GM19452 (cell line): ENCODE measurements around the gene CYLD.
A peak's percentile ranks its signal among the peaks of the same experiment; 100 is the strongest.

Experiments used
- ATAC-seq: cut with Tn5 transposase; IDR thresholded peaks from one replicate; pipeline ENCODE4 v1.9.1; 2021; ENCODE audit not compliant: unreplicated experiment

The CYLD gene

DNA sequence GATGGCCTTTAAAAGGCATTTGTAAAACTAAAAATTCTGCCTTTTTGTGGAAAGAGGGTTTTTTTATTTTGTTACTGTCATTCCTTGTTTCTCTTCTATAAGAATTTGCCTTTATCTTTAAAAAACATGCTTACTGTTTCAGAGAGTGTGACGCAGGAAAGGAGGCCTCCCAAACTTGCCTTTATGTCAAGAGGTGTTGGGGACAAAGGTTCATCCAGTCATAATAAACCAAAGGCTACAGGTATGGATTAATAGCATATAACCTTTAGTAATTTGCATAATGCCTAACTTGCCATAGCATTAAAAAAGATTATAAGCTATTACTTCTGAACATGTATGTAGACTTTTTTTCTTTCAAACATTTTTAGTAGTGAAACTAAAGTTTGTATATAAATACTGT lies 34.2 kb downstream of the CYLD start:
- ATAC-seq: no peak

DNA sequence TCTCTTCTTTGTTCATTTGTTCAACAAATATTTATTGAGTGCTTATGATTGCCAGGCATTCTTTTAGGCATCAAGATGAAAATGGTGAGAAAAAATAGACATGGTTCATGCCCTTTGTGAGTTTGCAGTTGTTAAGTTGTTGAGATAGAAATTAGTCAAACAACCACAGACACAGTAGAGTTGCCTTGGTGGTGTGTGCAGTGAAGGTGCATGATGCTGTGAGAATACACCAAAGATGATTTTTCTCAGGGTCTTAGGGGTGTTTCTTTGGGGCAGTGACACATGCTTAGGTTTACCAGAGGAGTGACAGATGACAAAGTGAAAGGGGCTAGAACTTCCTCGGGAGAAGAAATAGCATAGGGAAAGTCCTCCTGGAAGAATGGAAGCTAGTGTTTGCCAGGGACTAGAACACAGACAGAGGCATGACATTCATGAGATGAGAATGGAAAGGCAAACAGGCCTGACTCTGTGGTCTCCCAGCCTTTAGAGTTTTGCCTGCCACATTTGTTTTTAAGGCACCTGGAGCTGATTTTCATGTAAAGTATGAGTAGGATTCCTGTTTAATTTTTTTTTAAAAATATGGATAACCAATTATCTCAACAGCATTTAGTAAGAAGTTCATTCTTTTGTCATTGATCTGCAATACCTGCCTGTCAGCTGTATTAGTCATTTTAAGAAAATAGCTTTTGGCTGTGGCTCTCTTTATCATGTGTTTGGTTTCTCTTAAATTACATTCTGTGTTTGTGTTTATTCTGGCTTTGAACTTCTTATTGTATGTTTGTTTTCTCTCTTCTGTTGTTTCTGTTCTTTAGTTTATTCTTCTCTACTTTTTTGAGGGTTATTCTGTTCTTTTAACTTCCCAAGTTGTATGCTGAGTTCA lies 36.6 kb downstream of the CYLD start:
- ATAC-seq: no peak

DNA sequence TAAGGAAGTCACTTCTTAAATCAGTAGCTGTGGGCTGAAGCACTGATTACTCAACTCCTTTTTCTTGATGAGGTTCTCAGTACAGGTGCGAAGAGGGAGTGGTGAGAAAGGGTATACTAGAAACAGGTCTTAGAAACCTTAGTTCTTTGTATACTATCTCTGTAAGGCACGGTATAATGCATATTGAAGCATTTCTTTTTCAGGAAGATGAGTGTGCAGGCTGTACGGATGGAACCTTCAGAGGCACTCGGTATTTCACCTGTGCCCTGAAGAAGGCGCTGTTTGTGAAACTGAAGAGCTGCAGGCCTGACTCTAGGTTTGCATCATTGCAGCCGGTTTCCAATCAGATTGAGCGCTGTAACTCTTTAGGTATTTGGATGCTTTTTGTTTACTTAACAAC lies 39.2 kb downstream of the CYLD start:
- ATAC-seq: no peak

DNA sequence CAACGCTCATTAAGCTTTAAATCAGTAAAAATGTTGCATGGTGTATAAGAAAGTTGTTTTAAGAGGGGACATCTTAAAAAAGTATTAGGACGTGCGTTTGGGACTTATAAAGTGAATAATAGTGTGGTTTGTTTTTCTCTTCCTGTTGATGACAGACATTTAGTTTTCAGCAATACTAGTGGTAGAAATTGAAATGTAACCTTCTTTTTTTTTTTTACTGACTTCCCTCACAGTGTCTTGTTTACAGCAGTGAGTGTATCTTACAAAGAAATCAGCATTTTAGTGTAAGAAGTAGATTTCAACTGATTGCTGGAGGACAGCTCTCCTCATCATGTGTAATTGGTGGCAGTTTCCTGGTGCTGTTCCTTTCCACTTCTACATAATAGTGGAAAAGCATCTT lies 39.6 kb downstream of the CYLD start:
- no peak for ATAC-seq

DNA sequence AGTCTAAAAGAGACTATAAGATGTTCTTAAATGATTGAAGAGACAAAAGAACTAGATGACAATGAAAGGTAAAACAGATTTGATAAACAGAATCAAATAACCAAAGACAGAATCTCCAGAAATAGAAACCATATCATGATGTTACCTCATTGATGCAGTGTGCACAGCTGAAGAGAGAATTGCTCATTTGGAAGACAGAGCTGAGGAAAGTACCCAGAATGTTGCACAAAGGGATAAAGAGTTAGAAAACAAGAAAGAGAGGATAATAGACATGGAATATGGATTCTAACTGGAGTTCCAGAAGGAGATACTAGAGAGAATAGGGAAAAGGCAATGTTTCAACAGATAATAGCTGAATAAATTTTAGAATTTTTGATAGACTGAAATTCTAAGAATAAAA lies 47.9 kb downstream of the CYLD start:
- no peak for ATAC-seq

DNA sequence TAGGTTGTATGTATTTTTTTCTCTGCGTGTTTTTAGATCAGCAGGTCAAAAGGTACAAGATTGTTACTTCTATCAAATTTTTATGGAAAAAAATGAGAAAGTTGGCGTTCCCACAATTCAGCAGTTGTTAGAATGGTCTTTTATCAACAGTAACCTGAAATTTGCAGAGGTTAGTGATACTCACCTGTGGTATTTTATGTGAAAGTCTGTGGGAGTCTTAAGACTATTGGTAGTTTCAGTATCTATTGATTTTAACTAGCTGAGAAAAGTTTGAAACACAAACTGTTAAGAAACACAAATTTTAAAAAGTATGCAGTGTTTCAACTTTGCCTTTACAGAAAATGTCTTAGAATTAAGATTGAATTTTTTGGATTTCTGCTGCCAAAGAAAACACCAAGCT lies 49.6 kb downstream of the CYLD start:
- no peak for ATAC-seq

DNA sequence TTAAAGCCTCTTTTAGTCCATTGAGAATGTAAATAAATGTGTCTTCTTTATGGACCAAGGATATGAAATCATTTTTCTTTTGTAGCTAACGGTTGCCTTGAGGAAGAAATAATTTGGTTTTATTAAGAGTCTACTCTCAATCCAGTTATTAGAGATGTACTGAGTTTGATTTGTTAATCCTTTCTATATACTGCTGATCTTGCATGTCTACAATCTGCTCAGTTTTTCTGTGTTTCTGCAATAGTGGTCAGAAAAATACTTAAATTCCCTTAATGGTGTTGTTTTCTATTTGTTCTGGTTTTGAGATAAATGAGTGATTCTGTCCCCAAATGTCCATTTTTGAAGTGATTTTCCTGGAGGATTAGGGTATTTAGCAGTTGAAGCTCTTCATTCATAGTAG lies 54.9 kb downstream of the CYLD start:
- no peak for ATAC-seq

DNA sequence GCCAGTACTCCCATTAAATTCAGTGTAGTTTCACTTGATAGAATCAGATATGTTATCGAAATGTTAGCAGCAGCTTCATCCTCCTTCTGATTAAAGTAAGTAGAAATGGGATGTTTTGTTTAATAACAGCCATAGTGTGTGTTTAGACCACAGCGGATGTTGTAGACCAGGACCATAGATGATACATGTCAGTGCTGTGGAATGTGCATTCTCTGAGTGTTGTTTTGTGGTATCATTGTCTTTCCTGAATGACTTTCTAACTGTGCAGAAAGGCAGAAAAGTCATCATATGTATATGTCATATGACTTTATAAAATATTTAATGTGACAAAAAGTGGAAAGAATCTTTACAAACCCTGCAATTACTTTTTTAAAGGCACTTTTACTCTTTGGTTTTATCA lies 55.6 kb downstream of the CYLD start:
- no peak for ATAC-seq

DNA sequence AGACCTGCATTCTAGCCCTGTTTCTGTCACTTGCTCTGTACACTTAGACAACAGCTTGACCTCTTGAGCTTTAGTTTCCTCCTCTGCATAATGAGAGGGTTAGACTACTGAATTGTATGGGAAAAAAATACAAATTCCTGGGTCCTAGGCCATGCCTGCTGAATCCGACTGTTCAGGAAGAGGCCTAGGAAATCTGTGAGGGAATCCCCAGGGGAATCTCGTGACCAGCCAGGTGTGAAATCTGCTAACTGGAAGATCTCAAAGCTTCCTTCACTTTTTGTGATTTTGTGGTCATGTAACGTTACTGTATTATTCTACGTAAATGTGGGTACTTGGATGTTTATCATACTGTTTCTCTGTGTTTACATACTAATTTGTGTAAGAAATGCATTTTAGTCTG lies 58.2 kb downstream of the CYLD start:
- ATAC-seq: no peak

DNA sequence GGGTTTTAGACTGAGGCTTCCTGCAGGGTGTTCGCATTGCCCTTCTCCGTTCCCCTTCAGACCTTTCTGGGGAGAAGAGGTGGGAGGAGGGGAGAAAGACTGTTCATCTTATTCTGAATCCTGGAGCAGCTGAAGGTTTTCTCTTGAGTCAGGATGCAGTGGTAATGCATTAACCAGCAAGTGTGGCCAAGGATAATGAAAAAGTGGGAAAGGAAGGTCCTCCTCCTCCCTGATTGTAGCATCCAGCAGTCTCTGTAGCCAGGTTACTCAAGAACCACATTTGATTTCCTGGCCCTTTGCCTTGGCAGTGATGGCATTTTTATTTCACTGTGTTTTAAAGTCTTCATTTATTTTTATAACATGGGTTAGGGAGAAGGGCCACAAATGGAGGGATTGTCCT lies 59.1 kb downstream of the CYLD start:
- no peak for ATAC-seq

DNA sequence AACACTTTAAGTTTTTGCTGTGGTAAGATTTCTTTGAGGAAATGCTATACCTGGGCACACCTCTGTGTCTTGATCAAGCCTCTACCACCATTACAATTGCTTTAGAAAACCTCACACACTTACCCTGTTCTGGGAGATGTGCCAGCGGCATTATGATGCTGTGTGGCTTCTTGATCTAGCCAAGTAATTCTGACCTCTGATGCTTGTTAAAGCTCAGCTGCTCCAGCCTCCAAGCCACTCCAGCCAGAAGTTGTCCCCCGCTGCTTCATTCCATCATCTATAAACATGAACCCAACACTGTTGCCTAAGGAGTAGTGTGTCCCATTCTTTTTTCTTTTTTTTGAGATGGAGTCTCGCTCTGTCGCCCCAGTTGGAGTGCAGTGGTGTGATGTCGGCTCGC lies 60.1 kb downstream of the CYLD start:
- no peak for ATAC-seq

DNA sequence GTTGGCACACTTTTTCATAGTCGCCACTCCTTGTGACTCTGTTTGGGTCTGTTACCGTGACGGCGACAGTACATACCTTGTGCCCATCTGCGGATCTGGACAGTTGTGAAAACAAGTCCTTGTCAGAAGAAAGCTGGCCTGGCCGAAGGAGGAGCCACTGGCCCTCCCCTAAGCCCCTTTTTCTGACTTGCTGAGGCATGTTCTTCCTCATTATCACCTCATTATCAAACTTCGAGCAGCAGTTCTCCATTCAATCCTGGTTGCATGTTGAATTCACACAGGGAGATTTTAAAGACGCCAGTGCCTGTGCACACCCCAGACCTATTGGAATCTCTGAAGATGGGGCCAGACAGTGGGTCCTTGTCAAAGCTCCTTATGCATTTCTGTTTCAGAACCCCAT lies 61.1 kb downstream of the CYLD start:
- ATAC-seq: no peak

DNA sequence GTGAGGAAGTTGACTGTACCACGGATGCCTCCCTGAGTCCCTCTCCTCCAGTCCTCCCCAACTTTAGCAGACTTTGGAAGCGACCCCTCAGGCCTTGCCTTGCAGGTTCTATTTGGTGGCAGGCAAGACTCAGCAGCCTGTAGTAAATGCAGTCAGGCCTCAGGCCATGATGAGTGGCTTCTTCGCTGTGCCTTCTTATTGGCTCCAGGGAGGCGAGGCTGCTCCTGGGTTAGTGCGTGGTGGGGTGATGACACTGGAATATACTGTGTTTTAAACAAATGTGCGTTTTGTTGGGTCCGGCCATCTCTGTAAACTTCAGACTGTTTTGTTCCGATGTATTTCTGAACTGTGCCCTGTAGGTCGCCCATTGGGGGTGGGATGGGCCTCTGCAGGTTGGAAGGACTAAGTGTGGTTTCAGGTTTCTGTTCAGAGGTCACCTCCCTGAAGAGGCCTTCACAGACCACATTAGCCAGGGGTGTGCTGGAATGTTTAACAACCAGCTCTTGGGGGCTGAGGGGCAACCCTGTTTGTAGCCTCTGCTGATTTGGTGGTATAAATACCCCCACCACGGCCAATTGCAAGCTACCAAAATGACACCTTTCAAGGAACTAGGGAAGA lies 62.5 kb downstream of the CYLD start:
- ATAC-seq: no peak

DNA sequence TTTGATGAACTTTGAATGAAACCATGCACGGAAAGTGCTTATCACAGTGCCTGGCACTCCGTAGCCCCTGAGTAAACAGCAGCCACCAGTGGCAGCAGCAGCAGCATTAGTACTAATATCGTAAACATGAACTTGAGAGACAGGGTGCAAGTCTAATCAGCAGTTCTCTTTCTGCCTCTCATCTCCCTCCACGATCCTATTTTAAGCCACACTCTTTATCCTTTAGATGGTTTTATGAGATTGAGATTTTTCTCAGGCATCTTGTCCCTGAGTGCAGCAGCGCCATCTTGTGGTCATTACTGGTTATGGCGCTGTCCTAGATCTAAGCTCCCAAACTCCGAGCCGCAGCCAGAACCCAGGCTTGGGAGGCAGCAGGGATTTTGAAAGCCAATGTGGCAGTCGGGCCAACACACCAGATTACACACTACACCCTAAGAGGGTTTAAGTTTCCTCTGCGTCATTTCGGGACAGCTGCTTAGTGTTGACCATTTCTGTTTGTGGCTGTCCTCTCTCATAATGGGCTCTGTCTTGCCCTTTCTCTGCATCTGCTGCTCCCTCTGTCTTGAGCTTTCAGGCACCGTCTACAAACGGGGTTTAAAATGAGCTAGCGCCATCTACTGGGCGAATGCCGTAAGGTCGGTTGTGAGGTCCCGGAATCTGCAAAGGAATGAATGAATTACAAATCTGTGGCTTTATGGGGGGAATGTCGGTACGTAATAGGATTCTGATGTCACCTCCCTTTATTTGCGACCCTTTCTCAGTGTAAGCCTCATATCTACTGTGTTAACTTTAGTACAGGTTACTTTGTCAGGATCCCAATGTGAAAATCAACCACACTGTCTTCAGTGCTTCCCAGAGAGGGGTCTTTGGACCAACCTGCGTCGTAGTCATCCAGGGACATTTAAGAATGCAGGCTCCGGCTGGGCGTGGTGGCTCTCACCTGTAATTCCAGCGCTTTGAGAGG lies 64.5 kb downstream of the CYLD start:
- peak; percentile 89 for ATAC-seq

DNA sequence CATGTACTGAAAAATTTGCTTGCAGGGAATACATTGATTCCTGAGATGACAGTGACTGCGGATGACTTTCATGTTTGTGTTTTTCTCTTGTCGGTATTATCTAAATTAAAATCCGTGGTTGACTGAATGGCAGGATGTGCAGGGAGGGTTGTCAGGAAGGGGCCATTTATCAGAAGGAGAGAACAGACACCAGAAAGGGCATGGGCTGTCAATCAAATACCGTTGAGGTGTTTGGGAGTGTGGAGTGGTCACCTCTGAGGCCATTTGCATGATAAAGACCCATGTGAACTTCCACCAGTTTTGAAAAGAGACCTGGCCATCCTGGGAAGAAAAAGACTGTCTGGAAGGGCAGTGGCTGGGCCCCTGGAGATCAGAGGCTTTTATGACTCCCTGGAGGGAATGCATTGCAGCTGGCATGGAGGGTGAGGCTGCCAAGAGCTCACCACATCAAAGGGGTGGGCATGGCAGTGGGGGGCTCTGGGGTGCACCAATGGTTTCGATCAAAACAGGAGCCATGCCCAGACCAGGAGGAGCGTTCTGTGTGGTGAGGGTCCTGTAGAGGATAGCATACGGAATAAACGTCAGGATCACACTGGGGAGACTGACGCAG lies 67.1 kb downstream of the CYLD start:
- no peak for ATAC-seq

DNA sequence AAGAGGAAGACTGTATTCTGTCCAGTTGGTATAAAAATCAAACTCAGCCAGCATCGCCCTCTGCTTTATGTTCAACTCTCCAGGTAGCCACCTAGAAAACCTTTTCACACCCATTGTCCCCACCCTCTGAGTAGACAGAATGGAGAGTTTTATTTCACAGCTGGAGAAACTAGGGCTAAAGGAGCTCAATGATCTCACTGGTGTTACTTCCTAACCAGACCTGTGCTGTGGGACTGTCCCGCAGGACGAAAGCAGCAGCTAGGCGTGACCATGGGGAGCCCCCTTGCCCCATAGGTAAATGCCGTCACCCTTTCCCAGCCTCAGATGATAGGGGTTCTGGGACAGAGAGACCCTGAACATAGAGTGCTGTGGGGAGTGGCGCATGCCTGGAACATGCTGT lies 67.7 kb downstream of the CYLD start:
- peak; percentile 40 for ATAC-seq

DNA sequence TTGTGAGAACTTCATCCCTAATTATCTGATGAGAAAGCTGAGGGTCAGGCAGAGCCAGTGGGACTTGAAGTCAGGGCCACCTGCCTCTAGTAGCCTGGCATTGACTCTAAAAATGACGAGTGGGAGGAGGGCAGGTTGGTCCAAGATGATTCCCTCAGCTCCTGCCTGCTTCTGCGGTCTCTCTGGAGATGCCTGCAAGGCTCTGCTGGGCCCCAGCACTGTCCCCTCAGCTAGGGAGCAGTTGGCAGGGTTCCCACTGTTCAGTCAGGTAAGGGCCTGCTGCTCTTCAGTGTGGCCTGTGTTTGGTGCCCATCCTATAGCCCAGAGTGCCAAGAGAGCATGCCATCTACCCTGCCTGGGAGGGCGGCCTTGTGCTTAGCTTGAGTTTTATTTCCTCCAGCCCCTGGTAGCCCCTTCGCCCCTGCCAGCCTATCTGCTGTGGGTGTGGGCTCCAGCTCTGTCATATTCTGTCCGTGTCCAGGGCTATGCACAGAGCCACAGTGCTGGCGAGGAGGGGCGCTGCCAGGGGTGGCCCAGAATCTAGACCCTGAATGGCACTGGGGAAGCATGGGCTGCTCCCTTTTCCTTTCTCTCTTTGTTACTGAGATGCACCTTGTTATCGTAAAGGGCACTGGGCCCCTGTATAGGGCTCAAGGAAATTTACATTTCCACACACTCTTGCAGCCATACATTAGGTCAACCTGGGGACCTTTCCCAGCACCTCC lies 68.5 kb downstream of the CYLD start:
- ATAC-seq: no peak

DNA sequence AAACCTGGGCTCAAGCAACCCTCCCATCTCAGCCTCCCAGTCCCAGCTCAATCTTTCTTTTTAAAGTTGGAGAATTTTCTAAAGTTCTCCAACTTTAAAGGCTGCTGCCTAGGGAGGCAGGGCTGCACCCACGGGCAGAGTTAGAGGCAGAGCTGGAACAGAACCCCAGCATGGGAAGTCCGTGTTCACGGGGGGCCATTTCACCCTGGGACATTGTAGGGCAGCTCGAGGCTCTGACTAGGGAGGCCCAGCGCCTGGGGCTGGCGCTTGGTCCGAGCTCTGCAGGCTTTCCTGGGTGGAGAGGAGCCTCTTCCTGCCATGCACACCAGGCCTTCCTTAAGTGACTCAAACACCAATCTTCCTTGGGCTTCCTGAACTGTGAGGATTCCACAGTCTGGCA lies 70.2 kb downstream of the CYLD start:
- ATAC-seq: no peak

DNA sequence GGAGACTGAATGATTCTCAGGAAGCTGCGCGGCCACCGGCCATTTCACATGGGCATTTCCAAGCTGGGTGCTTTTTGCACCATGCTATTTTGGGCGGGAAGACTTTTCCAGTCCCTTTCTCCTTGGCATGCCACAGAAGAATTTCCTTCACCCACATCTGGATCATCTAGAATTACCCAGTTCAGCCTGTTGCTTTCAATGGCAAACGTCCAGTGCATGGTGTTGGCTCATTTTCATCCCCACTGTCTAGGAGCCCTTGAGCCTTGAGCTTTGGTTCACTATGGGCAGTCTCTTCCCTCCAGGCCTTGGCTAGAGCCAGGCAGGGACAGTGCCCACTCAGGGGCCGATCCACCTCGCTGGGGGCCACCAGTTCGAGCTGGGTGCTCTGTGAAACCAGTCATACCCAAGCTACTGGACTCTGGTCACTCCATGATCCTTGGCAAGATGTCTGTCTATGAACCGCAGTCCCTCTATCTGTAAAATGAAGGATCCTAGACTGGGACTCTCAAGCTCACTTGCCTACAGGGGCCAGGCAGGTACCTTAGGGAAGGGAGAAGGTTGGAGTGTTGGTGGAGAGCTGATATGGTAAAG lies 71.1 kb downstream of the CYLD start:
- ATAC-seq: no peak

DNA sequence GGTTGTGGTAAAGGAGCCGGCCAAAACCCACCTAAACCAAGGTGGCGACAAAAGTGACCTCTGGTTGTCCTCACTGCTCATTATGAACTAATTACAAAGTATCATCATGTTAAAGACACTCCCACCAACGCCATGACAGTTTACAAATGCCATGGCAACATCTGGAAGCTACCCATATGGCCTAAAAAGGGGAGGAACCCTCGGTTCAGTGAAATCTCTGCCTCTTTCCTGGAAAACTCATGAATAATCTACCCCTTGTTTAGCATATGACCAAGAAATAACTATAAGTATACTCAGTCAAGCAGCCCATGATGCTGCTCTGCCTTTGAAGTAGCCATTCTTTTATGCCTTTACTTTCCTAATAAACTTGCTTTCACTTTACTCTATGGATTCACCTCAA lies 72.2 kb downstream of the CYLD start:
- ATAC-seq: no peak
